OCI-LY1 (cell line): ENCODE results near the gene INPP4A.

Experiments
- H2AFZ ChIP-seq: fragments of 200-600 bp; sonication (generic), shearing (Covaris generic); 2 replicates; pipeline ENCODE4 v1.6.0; 2014; ENCODE audit warnings: antibody characterized with exemption, mild to moderate bottlenecking, low read length
- H3F3A ChIP-seq: fragments of 200-600 bp; sonication (generic), shearing (Covaris generic); 2 replicates; pipeline ENCODE4 v1.6.0; 2014; ENCODE audit warnings: mild to moderate bottlenecking, antibody characterized with exemption, low read length, moderate library complexity; ENCODE audit not compliant: insufficient read depth
- H3K27ac ChIP-seq: fragments of 200-600 bp; sonication (generic); 2 replicates; pipeline ENCODE4 v1.5.1; 2014; ENCODE audit warnings: low read length, mixed run types, mild to moderate bottlenecking, low read depth; ENCODE audit not compliant: poor library complexity, severe bottlenecking
- H3K27me3 ChIP-seq: fragments of 200-600 bp; sonication (generic); 2 replicates; pipeline ENCODE4 v1.6.0; 2014; ENCODE audit warnings: antibody characterized with exemption, mild to moderate bottlenecking, low read length, moderate library complexity; ENCODE audit not compliant: insufficient read depth
- H3K36me3 ChIP-seq: fragments of 200-600 bp; sonication (generic); 2 replicates; pipeline ENCODE4 v1.6.1; 2014; ENCODE audit warnings: mild to moderate bottlenecking, antibody characterized with exemption, low read length, moderate library complexity, mixed read lengths; ENCODE audit not compliant: insufficient read depth
- H3K4me1 ChIP-seq: fragments of 200-600 bp; sonication (generic); 2 replicates; pipeline ENCODE4 v1.5.1; 2014; ENCODE audit warnings: mild to moderate bottlenecking, low read length, moderate library complexity; ENCODE audit not compliant: insufficient read depth, severe bottlenecking
- H3K4me2 ChIP-seq: fragments of 200-600 bp; sonication (generic), shearing (Covaris generic); 2 replicates; pipeline ENCODE4 v1.6.1; 2014; ENCODE audit warnings: low read length
- H3K4me3 ChIP-seq: fragments of 200-600 bp; sonication (generic); 2 replicates; pipeline ENCODE4 v1.5.1; 2014; ENCODE audit warnings: low read length, low read depth, mild to moderate bottlenecking, mixed read lengths; ENCODE audit not compliant: poor library complexity, severe bottlenecking
- H3K79me2 ChIP-seq: fragments of 200-600 bp; shearing (Covaris generic); 2 replicates; pipeline ENCODE4 v1.6.1; 2016; ENCODE audit warnings: mixed run types, low read length, mixed read lengths; ENCODE audit not compliant: insufficient read depth
- H3K9ac ChIP-seq: fragments of 200-600 bp; sonication (generic), shearing (Covaris generic); 2 replicates; pipeline ENCODE4 v1.6.1; 2014; ENCODE audit warnings: mild to moderate bottlenecking, low read length, mixed read lengths
- H3K9me2 ChIP-seq: fragments of 200-600 bp; sonication (generic), shearing (Covaris generic); 2 replicates; pipeline ENCODE4 v1.6.1; 2014; ENCODE audit warnings: low read depth, mild to moderate bottlenecking, low read length, mixed read lengths
- H3K9me3 ChIP-seq: fragments of 200-600 bp; shearing (Covaris generic); 2 replicates; pipeline ENCODE4 v1.6.1; 2014; ENCODE audit warnings: low read length, mixed read lengths
- H4K20me1 ChIP-seq: fragments of 200-600 bp; sonication (generic), shearing (Covaris generic); 2 replicates; pipeline ENCODE4 v1.6.0; 2016; ENCODE audit warnings: mild to moderate bottlenecking, low read length; ENCODE audit not compliant: insufficient read depth
- CTCF ChIP-seq: fragments of 200-600 bp; sonication (generic), shearing (Covaris generic); IDR thresholded peaks from 2 replicates; pipeline ENCODE4 v1.5.1; 2017; ENCODE audit warnings: mild to moderate bottlenecking, antibody characterized with exemption, low read length, moderate library complexity, mixed read lengths
- EZH2 ChIP-seq: fragments of 200-600 bp; sonication (generic), shearing (Covaris generic); IDR thresholded peaks from 2 replicates; pipeline ENCODE4 v1.8.0; 2017; ENCODE audit warnings: borderline replicate concordance, mixed run types, mild to moderate bottlenecking, antibody characterized with exemption, low read length, moderate library complexity, mixed read lengths

INPP4A gene

GRCh38 chr2:98494699-98495098, 50.0 kb downstream of the INPP4A start:
- no peaks in the 10 kb centered on the region for H3K79me2 ChIP-seq
- no peaks in the 10 kb centered on the region for H3K9me2 ChIP-seq
- no peaks in the 10 kb centered on the region for H4K20me1 ChIP-seq
- no peak overlapping the region for H3K9ac ChIP-seq
- H3K4me3 ChIP-seq = no peak overlapping the region
- H3K27ac ChIP-seq = no peak overlapping the region
- peaks cover 5% of the 10 kb centered on the region; the same call in 1 of the 2 replicates for H3K9me3 ChIP-seq
- no peaks in the 10 kb centered on the region for H3F3A ChIP-seq
- H3K4me2 ChIP-seq = no peak overlapping the region
- TF ChIP-seq EZH2 (no peak), CTCF (no peak)
- H3K36me3 ChIP-seq = no peaks in the 10 kb centered on the region; the same call in 1 of the 2 replicates
- H3K27me3 ChIP-seq = no peaks in the 10 kb centered on the region
- no peaks in the 10 kb centered on the region for H3K4me1 ChIP-seq
- no peak overlapping the region for H2AFZ ChIP-seq

- Histone ChIP-seq H3K9me2 (no peaks in the 10 kb centered on the region), H3K4me3 (no peak overlapping the region), H3K27me3 (no peaks in the 10 kb centered on the region), H3K9me3 (peaks cover 5% of the 10 kb centered on the region; the same call in 1 of the 2 replicates), H4K20me1 (no peaks in the 10 kb centered on the region), H3K9ac (no peak overlapping the region), H3K4me1 (no peaks in the 10 kb centered on the region), H3K79me2 (no peaks in the 10 kb centered on the region), H3K27ac (no peak overlapping the region), H3K36me3 (no peaks in the 10 kb centered on the region; the same call in 1 of the 2 replicates), H3K4me2 (no peak overlapping the region), H2AFZ (no peak overlapping the region), H3F3A (no peaks in the 10 kb centered on the region)
- TF ChIP-seq EZH2 (no peak), CTCF (no peak)
Observed at GRCh38 chr2:98496750-98497493, 52.3 kb downstream of the INPP4A start.

GRCh38 chr2:98498703-98499440, 54.2 kb downstream of the INPP4A start:
- TF ChIP-seq CTCF = no peak
- TF ChIP-seq EZH2 = no peak
- H3K9me2 ChIP-seq = no peaks in the 10 kb centered on the region
- no peaks in the 10 kb centered on the region for H3K4me1 ChIP-seq
- H2AFZ ChIP-seq = no peak overlapping the region
- H3K9me3 ChIP-seq = peaks cover 5% of the 10 kb centered on the region; the same call in 1 of the 2 replicates
- no peak overlapping the region for H3K4me2 ChIP-seq
- H3K27ac ChIP-seq = no peak overlapping the region
- no peaks in the 10 kb centered on the region for H3K79me2 ChIP-seq
- no peaks in the 10 kb centered on the region for H3F3A ChIP-seq
- H3K27me3 ChIP-seq = no peaks in the 10 kb centered on the region
- H3K4me3 ChIP-seq = no peak overlapping the region
- no peaks in the 10 kb centered on the region for H4K20me1 ChIP-seq
- no peaks in the 10 kb centered on the region; the same call in 1 of the 2 replicates for H3K36me3 ChIP-seq
- H3K9ac ChIP-seq = no peak overlapping the region
